Mucosa of descending colon (tissue), 3 donors: ENCODE data around the gene GNB2. TPM values are rescaled to one million over a fixed set of nuclear protein-coding genes. Genes with fewer than 3 reads are reported as not detected.
A peak's percentile ranks its signal among the peaks of the same experiment; 100 is the strongest.

Experiments used
- ATAC-seq: fragments of 200-7000 bp; cut with Tn5 transposase; one replicate; pipeline ENCODE4 v1.9.1; 2020; ENCODE audit warnings: mild to moderate bottlenecking, moderate library complexity
- DNase-seq, 3 donors: peaks; one replicate each; pipeline ENCODE4 v3.0.0-alpha.2; 2020
- H3K36me3 ChIP-seq: fragments of 200-600 bp; one replicate; pipeline ENCODE4 v1.8.0; 2021; ENCODE audit warnings: low read depth, mild to moderate bottlenecking
- H3K4me1 ChIP-seq: fragments of 200-600 bp; one replicate; pipeline ENCODE4 v1.8.0; 2021; ENCODE audit warnings: low read depth, mild to moderate bottlenecking
- H3K4me3 ChIP-seq: fragments of 200-600 bp; one replicate; pipeline ENCODE4 v1.8.0; 2021; ENCODE audit warnings: mild to moderate bottlenecking
- H3K9me3 ChIP-seq: fragments of 200-600 bp; one replicate; pipeline ENCODE4 v1.8.0; 2021; ENCODE audit warnings: mild to moderate bottlenecking
- CTCF ChIP-seq: fragments of 200-600 bp; IDR thresholded peaks from one replicate; pipeline ENCODE4 v1.8.0; 2022; ENCODE audit warnings: antibody characterized with exemption, mild to moderate bottlenecking
- intact Hi-C, 2 donors: fragments of 100-400 bp; cut with DNase I in 1 of 2; cut with micrococcal nuclease in 1 of 2; formaldehyde crosslinking; loops; one replicate each; pipeline versions ENCODE4 v1.11.0 to v1.11.1; 2022; cut with DNase I, micrococcal nuclease
- long read RNA-seq, 2 donors: library from polyadenylated mRNA; unstranded; transcript quantifications; one replicate each; pipeline ENCODE4 v2.0.0, GENCODE V29; 2019 to 2021
- total RNA-seq, 3 donors: library from RNA; stranded (reverse); fragmentation: NEBNext Ultra II Directional in 2 of 3; extraction: Animal tissue kit (Norgen Biotek cat#: 25700) in 2 of 3; gene quantifications; one replicate each; pipeline versions ENCODE4 v1.2.1 to v1.2.4, GENCODE V29; 2021 to 2023
- donor health status: DM: no; HTN: no; CAD: no; lungs with moderate emphysema.
- donor health status: DM: no; HTN: no; CAD: no.
- donor health status: DM: no; HTN: yes; CAD: no.

The GNB2 gene
- 100 to 1,000 TPM; 197 to 257 (median 232) TPM for total RNA-seq
- long read RNA-seq, donor 1, transcript GNB2-201 (10 exons, 1,878 nt): major isoform, 217 of 250 reads
- long read RNA-seq, donor 1, partial matches to known transcripts: 10 of 250 reads
- long read RNA-seq, donor 1, other reads (novel, unspliced or antisense): 19 of 250 reads
- long read RNA-seq, donor 2, transcript GNB2-201 (10 exons, 1,878 nt): major isoform, 11 of 35 reads
- long read RNA-seq, donor 2, partial matches to known transcripts: 18 of 35 reads
- long read RNA-seq, donor 2, other reads (novel, unspliced or antisense): 3 of 35 reads

GRCh38 chr7:100673302-100673941 is at the start of gene GNB2:
Gene GNB2, plus strand, starts transcription at chr7:100673740. Its CDS starts 2,526 bp downstream, at chr7:100676266.
- peaks cover 5% of the 10 kb centered on the region for H3K36me3 ChIP-seq
- H3K4me1 ChIP-seq: no peaks in the 10 kb centered on the region

GRCh38 chr7:100623951-100624824 is 49.4 kb upstream of the GNB2 start:
- H3K4me3 ChIP-seq: no peak overlapping the region
- peaks cover 4% of the 10 kb centered on the region for H3K4me1 ChIP-seq
- no peaks in the 10 kb centered on the region for H3K36me3 ChIP-seq
- DNase-seq (no peak), ATAC-seq (no peak)
- intact Hi-C loops: no loop called here
- no peak for TF ChIP-seq CTCF
- H3K9me3 ChIP-seq: no peaks in the 10 kb centered on the region

More at GRCh38 chr7:100673302-100673941, at the start of gene GNB2:
- intact Hi-C loops: no loop called here
- Histone ChIP-seq H3K9me3 (no peaks in the 10 kb centered on the region), H3K4me3 (peak within 1 kb of the TSS; percentile 90)
- TF ChIP-seq CTCF: no peak
- ATAC-seq (peak; percentile 86), DNase-seq (peak; percentile 100)

- no peak for ATAC-seq
- H3K36me3 ChIP-seq: no peaks in the 10 kb centered on the region
- H3K9me3 ChIP-seq: no peaks in the 10 kb centered on the region
- no peak overlapping the region for H3K4me3 ChIP-seq
- H3K4me1 ChIP-seq: peaks cover 4% of the 10 kb centered on the region
- intact Hi-C loops: no loop called here
- TF ChIP-seq CTCF: no peak
- no peak for DNase-seq
Measured at GRCh38 chr7:100626055-100626454, 47.5 kb upstream of the GNB2 start.

GRCh38 chr7:100626530-100627237 is 46.9 kb upstream of the GNB2 start:
- no peak for TF ChIP-seq CTCF
- intact Hi-C loops: no loop called here
- H3K9me3 ChIP-seq: no peaks in the 10 kb centered on the region

GRCh38 chr7:100627238-100627549 is 46.3 kb upstream of the GNB2 start:
- TF ChIP-seq CTCF: no peak
- H3K36me3 ChIP-seq: no peaks in the 10 kb centered on the region
- DNase-seq (peak in 1 of 3 donors; percentile 38), ATAC-seq (no peak)
- intact Hi-C loops: no loop called here
- no peaks in the 10 kb centered on the region for H3K9me3 ChIP-seq
- H3K4me3 ChIP-seq: no peak overlapping the region
- peaks cover 4% of the 10 kb centered on the region for H3K4me1 ChIP-seq

More at GRCh38 chr7:100626530-100627237, 46.9 kb upstream of the GNB2 start:
- peak; percentile 99 for ATAC-seq
- Histone ChIP-seq H3K36me3 (no peaks in the 10 kb centered on the region), H3K4me1 (peaks cover 4% of the 10 kb centered on the region), H3K4me3 (no peak overlapping the region)
- peak; percentile 93 for DNase-seq
